Lower lobe of right lung (tissue), 2 donors: ENCODE data around the gene SMARCA4. TPM values are rescaled to one million over a fixed set of nuclear protein-coding genes. Genes with fewer than 3 reads are reported as not detected.

Source experiments
- ATAC-seq, 2 donors: fragments of 200-7000 bp; cut with Tn5 transposase; one replicate each; pipeline ENCODE4 v1.9.1; 2020 to 2022; ENCODE audit warnings: mild to moderate bottlenecking in 2 of 2, moderate library complexity in 2 of 2
- DNase-seq: peaks from one replicate; pipeline ENCODE4 v3.0.0-alpha.2; 2020
- H3K27ac ChIP-seq: fragments of 200-600 bp; one replicate; pipeline ENCODE4 v1.8.0; 2022
- H3K27me3 ChIP-seq: fragments of 200-600 bp; one replicate; pipeline ENCODE4 v1.8.0; 2022; ENCODE audit warnings: low read depth
- H3K36me3 ChIP-seq: fragments of 200-600 bp; one replicate; pipeline ENCODE4 v1.8.0; 2022; ENCODE audit warnings: mild to moderate bottlenecking
- H3K4me1 ChIP-seq: fragments of 200-600 bp; one replicate; pipeline ENCODE4 v1.8.0; 2022
- H3K4me3 ChIP-seq: fragments of 200-600 bp; one replicate; pipeline ENCODE4 v1.8.0; 2022; ENCODE audit warnings: mild to moderate bottlenecking
- H3K9me3 ChIP-seq: fragments of 200-600 bp; one replicate; pipeline ENCODE4 v1.8.0; 2022
- intact Hi-C: fragments of 100-400 bp; cut with DNase I; formaldehyde crosslinking; loops from one replicate; pipeline ENCODE4 v1.11.0; 2022
- total RNA-seq: library from RNA; stranded (reverse); fragmentation: NEBNext Ultra II Directional; extraction: Animal tissue kit (Norgen Biotek cat#: 25700); gene quantifications from one replicate; pipeline ENCODE4 v1.2.1, GENCODE V29; 2021
- TF ChIP-seq, protein P1 (sequence below): fragments of 200-600 bp; IDR thresholded peaks from one replicate; pipeline ENCODE4 v1.8.0; 2022; ENCODE audit warnings: antibody characterized with exemption, mild to moderate bottlenecking
- donor health status: DM: no; HTN: yes; CAD: no; lungs with severe emphysema.

SMARCA4 gene
- total RNA-seq, 1 donor from 2014 or later: 85.0 TPM

DNA sequence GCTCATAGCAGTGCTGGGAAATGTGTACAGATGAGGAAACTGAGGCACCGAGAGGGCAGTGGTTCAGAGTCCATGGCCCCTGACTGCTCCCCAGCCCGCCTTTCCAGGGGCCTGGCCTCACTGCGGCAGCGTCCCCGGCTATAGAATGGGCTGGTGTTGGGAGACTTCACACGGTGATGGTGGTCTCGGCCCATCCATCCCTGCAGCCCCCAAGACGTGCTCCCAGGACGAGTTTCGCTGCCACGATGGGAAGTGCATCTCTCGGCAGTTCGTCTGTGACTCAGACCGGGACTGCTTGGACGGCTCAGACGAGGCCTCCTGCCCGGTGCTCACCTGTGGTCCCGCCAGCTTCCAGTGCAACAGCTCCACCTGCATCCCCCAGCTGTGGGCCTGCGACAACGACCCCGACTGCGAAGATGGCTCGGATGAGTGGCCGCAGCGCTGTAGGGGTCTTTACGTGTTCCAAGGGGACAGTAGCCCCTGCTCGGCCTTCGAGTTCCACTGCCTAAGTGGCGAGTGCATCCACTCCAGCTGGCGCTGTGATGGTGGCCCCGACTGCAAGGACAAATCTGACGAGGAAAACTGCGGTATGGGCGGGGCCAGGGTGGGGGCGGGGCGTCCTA, 144.3 kb downstream of the SMARCA4 start:
- no peaks in the 10 kb centered on the region for H3K27me3 ChIP-seq
- TF ChIP-seq, protein P1, sequence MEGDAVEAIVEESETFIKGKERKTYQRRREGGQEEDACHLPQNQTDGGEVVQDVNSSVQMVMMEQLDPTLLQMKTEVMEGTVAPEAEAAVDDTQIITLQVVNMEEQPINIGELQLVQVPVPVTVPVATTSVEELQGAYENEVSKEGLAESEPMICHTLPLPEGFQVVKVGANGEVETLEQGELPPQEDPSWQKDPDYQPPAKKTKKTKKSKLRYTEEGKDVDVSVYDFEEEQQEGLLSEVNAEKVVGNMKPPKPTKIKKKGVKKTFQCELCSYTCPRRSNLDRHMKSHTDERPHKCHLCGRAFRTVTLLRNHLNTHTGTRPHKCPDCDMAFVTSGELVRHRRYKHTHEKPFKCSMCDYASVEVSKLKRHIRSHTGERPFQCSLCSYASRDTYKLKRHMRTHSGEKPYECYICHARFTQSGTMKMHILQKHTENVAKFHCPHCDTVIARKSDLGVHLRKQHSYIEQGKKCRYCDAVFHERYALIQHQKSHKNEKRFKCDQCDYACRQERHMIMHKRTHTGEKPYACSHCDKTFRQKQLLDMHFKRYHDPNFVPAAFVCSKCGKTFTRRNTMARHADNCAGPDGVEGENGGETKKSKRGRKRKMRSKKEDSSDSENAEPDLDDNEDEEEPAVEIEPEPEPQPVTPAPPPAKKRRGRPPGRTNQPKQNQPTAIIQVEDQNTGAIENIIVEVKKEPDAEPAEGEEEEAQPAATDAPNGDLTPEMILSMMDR: no peak
- DNase-seq (no peak), ATAC-seq (peak; percentile 31 to 35)
- intact Hi-C loops: no loop called here
- no peak overlapping the region for H3K4me3 ChIP-seq
- peaks cover 99% of the 10 kb centered on the region for H3K36me3 ChIP-seq
- H3K4me1 ChIP-seq: no peaks in the 10 kb centered on the region
- no peaks in the 10 kb centered on the region for H3K9me3 ChIP-seq
- H3K27ac ChIP-seq: no peak overlapping the region

DNA sequence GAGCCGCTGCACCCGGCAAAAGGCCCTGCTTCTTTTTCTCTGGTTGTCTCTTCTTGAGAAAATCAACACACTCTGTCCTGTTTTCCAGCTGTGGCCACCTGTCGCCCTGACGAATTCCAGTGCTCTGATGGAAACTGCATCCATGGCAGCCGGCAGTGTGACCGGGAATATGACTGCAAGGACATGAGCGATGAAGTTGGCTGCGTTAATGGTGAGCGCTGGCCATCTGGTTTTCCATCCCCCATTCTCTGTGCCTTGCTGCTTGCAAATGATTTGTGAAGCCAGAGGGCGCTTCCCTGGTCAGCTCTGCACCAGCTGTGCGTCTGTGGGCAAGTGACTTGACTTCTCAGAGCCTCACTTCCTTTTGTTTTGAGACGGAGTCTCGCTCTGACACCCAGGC, 145.6 kb downstream of the SMARCA4 start:
- Histone ChIP-seq H3K9me3 (no peaks in the 10 kb centered on the region), H3K36me3 (peaks cover 100% of the 10 kb centered on the region), H3K27ac (peak overlapping the region; percentile 28), H3K4me3 (no peak overlapping the region), H3K27me3 (no peaks in the 10 kb centered on the region), H3K4me1 (no peaks in the 10 kb centered on the region)
- intact Hi-C loops: no loop called here
- TF ChIP-seq, protein P1: no peak
- ATAC-seq: peak; percentile 3 to 44
- DNase-seq: no peak

DNA sequence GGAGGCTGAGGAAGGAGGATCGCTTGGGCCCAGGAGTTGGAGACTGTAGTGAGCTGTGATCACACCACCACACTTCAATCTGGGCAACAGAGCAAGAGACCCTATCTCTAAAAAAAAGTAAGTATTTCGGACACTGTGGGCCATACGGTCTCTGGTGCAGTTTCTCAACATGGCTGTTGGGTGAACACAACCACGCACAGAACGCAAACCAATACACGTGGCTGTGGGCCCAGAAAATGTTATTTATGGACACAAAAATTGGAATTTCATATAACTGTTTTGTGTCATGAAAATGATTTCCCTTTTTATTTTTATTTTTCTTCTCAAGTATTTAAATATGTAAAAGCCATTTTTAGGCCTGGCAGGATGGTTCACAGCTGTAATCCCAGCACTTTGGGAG, 147.9 kb downstream of the SMARCA4 start:
- intact Hi-C loops: no loop called here
- H3K9me3 ChIP-seq: no peaks in the 10 kb centered on the region
- no peaks in the 10 kb centered on the region for H3K27me3 ChIP-seq
- DNase-seq (no peak), ATAC-seq (no peak)
- TF ChIP-seq, protein P1: no peak
- no peaks in the 10 kb centered on the region for H3K4me1 ChIP-seq
- no peak overlapping the region for H3K27ac ChIP-seq
- H3K4me3 ChIP-seq: no peak overlapping the region
- peaks cover 98% of the 10 kb centered on the region for H3K36me3 ChIP-seq

DNA sequence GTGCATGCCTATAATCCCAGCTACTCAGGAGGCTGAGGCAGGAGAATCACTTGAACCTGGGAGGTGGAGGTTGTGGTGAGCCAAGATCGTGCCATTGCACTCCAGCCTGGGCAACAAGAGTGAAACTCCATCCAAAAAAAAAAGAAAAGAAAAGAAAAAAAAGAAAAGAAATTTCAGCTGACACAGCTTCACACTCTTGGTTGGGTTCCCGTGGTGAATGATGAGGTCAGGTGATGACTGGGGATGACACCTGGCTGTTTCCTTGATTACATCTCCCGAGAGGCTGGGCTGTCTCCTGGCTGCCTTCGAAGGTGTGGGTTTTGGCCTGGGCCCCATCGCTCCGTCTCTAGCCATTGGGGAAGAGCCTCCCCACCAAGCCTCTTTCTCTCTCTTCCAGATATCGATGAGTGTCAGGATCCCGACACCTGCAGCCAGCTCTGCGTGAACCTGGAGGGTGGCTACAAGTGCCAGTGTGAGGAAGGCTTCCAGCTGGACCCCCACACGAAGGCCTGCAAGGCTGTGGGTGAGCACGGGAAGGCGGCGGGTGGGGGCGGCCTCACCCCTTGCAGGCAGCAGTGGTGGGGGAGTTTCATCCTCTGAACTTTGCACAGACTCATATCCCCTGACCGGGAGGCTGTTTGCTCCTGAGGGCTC, 150.4 kb downstream of the SMARCA4 start:
- TF ChIP-seq, protein P1: no peak
- Histone ChIP-seq H3K27ac (no peak overlapping the region), H3K27me3 (no peaks in the 10 kb centered on the region), H3K4me1 (no peaks in the 10 kb centered on the region), H3K9me3 (no peaks in the 10 kb centered on the region), H3K4me3 (no peak overlapping the region), H3K36me3 (peaks cover 98% of the 10 kb centered on the region)
- no peak for DNase-seq
- peak in 1 of 2 donors; percentile 1 for ATAC-seq
- intact Hi-C loops: no loop called here

DNA sequence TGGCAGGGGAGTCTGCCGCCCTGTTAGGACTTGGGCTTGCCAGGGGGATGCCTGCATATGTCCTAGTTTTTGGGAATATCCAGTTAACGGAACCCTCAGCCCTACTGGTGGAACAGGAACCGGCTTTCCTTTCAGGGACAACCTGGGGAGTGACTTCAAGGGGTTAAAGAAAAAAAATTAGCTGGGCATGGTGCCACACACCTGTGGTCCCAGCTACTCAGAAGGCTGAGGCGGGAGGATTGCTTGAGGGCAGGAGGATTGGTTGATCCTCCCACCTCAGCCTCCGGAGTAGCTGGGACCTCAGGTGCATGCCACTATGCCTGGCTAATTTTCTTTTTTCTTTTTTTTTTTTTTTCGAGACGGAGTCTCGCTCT, 150.9 kb downstream of the SMARCA4 start:
- Histone ChIP-seq H3K4me1 (no peaks in the 10 kb centered on the region), H3K36me3 (peaks cover 98% of the 10 kb centered on the region)
- intact Hi-C loops: no loop called here

More for the DNA sequence above, 150.9 kb downstream of the SMARCA4 start:
- ATAC-seq (peak; percentile 2 to 5), DNase-seq (no peak)
- no peak overlapping the region for H3K4me3 ChIP-seq
- TF ChIP-seq, protein P1: no peak
- no peak overlapping the region for H3K27ac ChIP-seq
- H3K9me3 ChIP-seq: no peaks in the 10 kb centered on the region
- no peaks in the 10 kb centered on the region for H3K27me3 ChIP-seq

Other genes with a start within 250 kb of the SMARCA4 start
- gene DNM2, start 243.0 kb upstream of the SMARCA4 start, total RNA-seq: 282 TPM
- gene TMED1, start 124.8 kb upstream of the SMARCA4 start, total RNA-seq: 23.5 TPM
- gene C19orf38, start 112.6 kb upstream of the SMARCA4 start, total RNA-seq: 11.7 TPM
- gene CARM1, start 89.5 kb upstream of the SMARCA4 start, total RNA-seq: 27.5 TPM
- 42.2 TPM for gene YIPF2, start 32.4 kb upstream of the SMARCA4 start, total RNA-seq
- 17.3 TPM for gene TIMM29, start 32.2 kb upstream of the SMARCA4 start, total RNA-seq
- 147 TPM for gene LDLR, start 128.4 kb downstream of the SMARCA4 start, total RNA-seq
- gene SPC24, start 194.8 kb downstream of the SMARCA4 start, total RNA-seq: 1.8 TPM
- gene KANK2, start 236.5 kb downstream of the SMARCA4 start, total RNA-seq: 191 TPM